CD14-positive monocyte (primary cell): ENCODE results near the gene HOXC11. TPM values are rescaled to one million over a fixed set of nuclear protein-coding genes. Genes with fewer than 3 reads are reported as not detected.

Experiments used
- DNase-seq, 3 donors: peaks; one replicate each; pipeline ENCODE4 v3.0.0-alpha.2; 2011 to 2022
- H2AFZ ChIP-seq: 2 replicates; pipeline ENCODE4 v1.6.0; 2012; ENCODE audit warnings: mild to moderate bottlenecking, low read depth, low read length, inconsistent platforms; ENCODE audit not compliant: insufficient read depth, poor library complexity, severe bottlenecking
- H3K27ac ChIP-seq, 2 donors: 1 replicate in 1 of 2; 2 replicates in 1 of 2; pipeline ENCODE4 v1.5.1; 2012 to 2013; ENCODE audit warnings: low read length in 2 of 2, control low read depth in 1 of 2, inconsistent platforms in 1 of 2, low read depth in 1 of 2, mild to moderate bottlenecking in 1 of 2
- H3K27me3 ChIP-seq, 2 donors: one replicate each; pipeline versions ENCODE4 v1.6.0 to v1.6.1; 2011 to 2013; ENCODE audit warnings: low read length in 2 of 2; ENCODE audit not compliant: control insufficient read depth in 2 of 2, insufficient read depth in 2 of 2
- H3K36me3 ChIP-seq, 2 donors: replicated peaks in 1 of 2; 1 replicate in 1 of 2; 2 replicates in 1 of 2; pipeline versions ENCODE4 v1.5.1 to v1.6.1; 2012 to 2013; ENCODE audit warnings: low read length in 2 of 2, control low read depth in 1 of 2, inconsistent platforms in 1 of 2, mild to moderate bottlenecking in 1 of 2; ENCODE audit not compliant: insufficient read depth in 2 of 2, control insufficient read depth in 1 of 2
- H3K4me1 ChIP-seq, 2 donors: 1 replicate in 1 of 2; 2 replicates in 1 of 2; pipeline versions ENCODE4 v1.5.1 to v1.6.1; 2012 to 2013; ENCODE audit warnings: low read length in 2 of 2, control low read depth in 1 of 2, inconsistent platforms in 1 of 2, mild to moderate bottlenecking in 1 of 2, moderate library complexity in 1 of 2; ENCODE audit not compliant: insufficient read depth in 2 of 2, control insufficient read depth in 1 of 2
- H3K4me2 ChIP-seq: replicated peaks from 2 replicates; pipeline ENCODE3; 2012; ENCODE audit warnings: low read length, moderate library complexity, mild to moderate bottlenecking; ENCODE audit not compliant: poor library complexity, severe bottlenecking; ENCODE audit errors: extremely low read depth
- H3K4me3 ChIP-seq, 3 experiments: fragments of 200-600 bp in 1 of 3; sonication (generic) in 1 of 3; replicated peaks in 1 of 3; 1 replicate in 2 of 3; 2 replicates in 1 of 3; pipeline ENCODE4 v1.5.1; 2011 to 2013; ENCODE audit warnings: low read length in 3 of 3, mild to moderate bottlenecking in 3 of 3, control low read depth in 2 of 3, low read depth in 2 of 3, inconsistent platforms in 1 of 3, moderate library complexity in 1 of 3
- H3K79me2 ChIP-seq: 2 replicates; pipeline ENCODE4 v1.6.0; 2012; ENCODE audit warnings: mild to moderate bottlenecking, control low read depth, inconsistent platforms, low read length, moderate library complexity; ENCODE audit not compliant: insufficient read depth
- H3K9ac ChIP-seq: 2 replicates; pipeline ENCODE4 v1.6.0; 2017; ENCODE audit warnings: low read length, mild to moderate bottlenecking; ENCODE audit not compliant: insufficient read depth, poor library complexity, severe bottlenecking
- H3K9me3 ChIP-seq, 2 donors: replicated peaks in 1 of 2; 1 replicate in 1 of 2; 2 replicates in 1 of 2; pipeline versions ENCODE4 v1.5.1 to v1.6.1; 2012 to 2013; ENCODE audit warnings: low read length in 2 of 2, control low read depth in 1 of 2; ENCODE audit not compliant: control insufficient read depth in 1 of 2, insufficient read depth in 1 of 2
- H4K20me1 ChIP-seq: 2 replicates; pipeline ENCODE4 v1.6.0; 2012; ENCODE audit warnings: mild to moderate bottlenecking, low read length, control low read depth, moderate library complexity; ENCODE audit not compliant: insufficient read depth
- H3K27ac Mint-ChIP-seq, 7 donors: one replicate each; pipeline ENCODE4 v1.8.0; 2020; ENCODE audit warnings: mild to moderate bottlenecking in 7 of 7, mixed read lengths in 7 of 7, moderate library complexity in 6 of 7, inconsistent platforms in 2 of 7
- H3K27me3 Mint-ChIP-seq, 3 donors: one replicate each; pipeline ENCODE4 v1.8.0; 2021 to 2022; ENCODE audit warnings: low read depth in 3 of 3, mild to moderate bottlenecking in 3 of 3, mixed read lengths in 3 of 3, moderate library complexity in 3 of 3, inconsistent platforms in 1 of 3
- H3K36me3 Mint-ChIP-seq, 2 donors: one replicate each; pipeline ENCODE4 v1.8.0; 2020; ENCODE audit warnings: mixed read lengths in 2 of 2, inconsistent platforms in 1 of 2, mild to moderate bottlenecking in 1 of 2
- H3K4me1 Mint-ChIP-seq: one replicate; pipeline ENCODE4 v1.8.0; 2020; ENCODE audit warnings: mild to moderate bottlenecking, mixed read lengths
- H3K4me3 Mint-ChIP-seq, 2 donors: one replicate each; pipeline ENCODE4 v1.8.0; 2020; ENCODE audit warnings: mild to moderate bottlenecking in 2 of 2, mixed read lengths in 2 of 2, moderate library complexity in 1 of 2
- H3K9me3 Mint-ChIP-seq, 7 donors: one replicate each; pipeline ENCODE4 v1.8.0; 2020 to 2022; ENCODE audit warnings: mixed read lengths in 7 of 7, mild to moderate bottlenecking in 6 of 7, moderate library complexity in 6 of 7, inconsistent platforms in 2 of 7
- WGBS: methylation state at CpG from one replicate; pipeline ENCODE4 v1.1.5; 2013; ENCODE audit warnings: missing lambda C conversion rate; ENCODE audit not compliant: insufficient coverage; 5-methylcytosine and 5-hydroxymethylcytosine counted together
- intact Hi-C, 2 donors: fragments of 100-400 bp; cut with micrococcal nuclease; formaldehyde crosslinking; loops; one replicate each; pipeline versions ENCODE4 v1.15.0 to v1.15.1; 2023
- polyA plus RNA-seq, 3 donors: library from polyadenylated mRNA; depleted of rRNA in 1 of 3; unstranded in 2 of 3; stranded (reverse) in 1 of 3; fragments of 300-500 nt in 2 of 3; fragments of >200 nt in 1 of 3; fragmentation: Illumina TruSeq in 2 of 3; gene quantifications; 1 replicate in 2 of 3; 2 replicates in 1 of 3; pipeline ENCODE4 v1.2.3, GENCODE V29; 2012 to 2021
- TF ChIP-seq, protein P1 (sequence below): fragments of 200-600 bp; IDR thresholded peaks from one replicate; pipeline ENCODE4 v1.8.0; 2022; ENCODE audit warnings: antibody characterized with exemption, mild to moderate bottlenecking

Gene HOXC11
- polyA plus RNA-seq, 3 donors: not detected

DNA sequence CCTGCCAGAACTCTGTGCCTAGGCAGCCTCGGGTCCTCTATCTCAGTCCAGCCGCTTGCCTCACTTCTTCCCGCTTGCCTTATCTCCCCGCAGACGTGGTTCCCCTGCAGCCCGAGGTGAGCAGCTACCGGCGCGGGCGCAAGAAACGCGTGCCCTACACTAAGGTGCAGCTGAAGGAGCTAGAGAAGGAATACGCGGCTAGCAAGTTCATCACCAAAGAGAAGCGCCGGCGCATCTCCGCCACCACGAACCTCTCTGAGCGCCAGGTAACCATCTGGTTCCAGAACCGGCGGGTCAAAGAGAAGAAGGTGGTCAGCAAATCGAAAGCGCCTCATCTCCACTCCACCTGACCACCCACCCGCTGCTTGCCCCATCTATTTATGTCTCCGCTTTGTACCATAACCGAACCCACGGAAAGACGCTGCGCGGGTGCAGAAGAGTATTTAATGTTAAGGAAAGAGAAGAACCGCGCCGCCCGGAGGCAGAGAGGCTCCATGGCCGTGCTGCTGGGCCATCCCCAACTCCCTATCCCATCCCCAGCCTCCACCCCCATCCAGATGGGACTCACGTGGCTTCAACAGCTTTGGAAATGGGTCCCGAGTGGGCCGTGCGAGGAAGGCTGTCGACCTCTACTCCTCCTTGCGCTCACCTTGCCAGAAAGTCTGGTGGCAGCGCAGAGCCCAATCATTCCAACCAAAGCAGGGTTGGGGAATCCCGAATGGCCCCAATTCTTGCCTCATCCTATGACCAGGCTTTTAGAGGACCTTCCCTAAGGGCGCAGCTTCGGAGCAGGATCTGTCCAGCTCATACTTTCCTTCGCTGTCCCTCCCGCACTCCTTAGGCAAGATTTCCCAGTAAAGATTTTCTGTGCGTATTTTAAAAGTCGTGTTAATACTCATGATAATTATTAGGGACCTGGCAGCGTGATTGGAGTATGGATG is 27.7 kb upstream of the HOXC11 start:
- TF ChIP-seq, protein P1, sequence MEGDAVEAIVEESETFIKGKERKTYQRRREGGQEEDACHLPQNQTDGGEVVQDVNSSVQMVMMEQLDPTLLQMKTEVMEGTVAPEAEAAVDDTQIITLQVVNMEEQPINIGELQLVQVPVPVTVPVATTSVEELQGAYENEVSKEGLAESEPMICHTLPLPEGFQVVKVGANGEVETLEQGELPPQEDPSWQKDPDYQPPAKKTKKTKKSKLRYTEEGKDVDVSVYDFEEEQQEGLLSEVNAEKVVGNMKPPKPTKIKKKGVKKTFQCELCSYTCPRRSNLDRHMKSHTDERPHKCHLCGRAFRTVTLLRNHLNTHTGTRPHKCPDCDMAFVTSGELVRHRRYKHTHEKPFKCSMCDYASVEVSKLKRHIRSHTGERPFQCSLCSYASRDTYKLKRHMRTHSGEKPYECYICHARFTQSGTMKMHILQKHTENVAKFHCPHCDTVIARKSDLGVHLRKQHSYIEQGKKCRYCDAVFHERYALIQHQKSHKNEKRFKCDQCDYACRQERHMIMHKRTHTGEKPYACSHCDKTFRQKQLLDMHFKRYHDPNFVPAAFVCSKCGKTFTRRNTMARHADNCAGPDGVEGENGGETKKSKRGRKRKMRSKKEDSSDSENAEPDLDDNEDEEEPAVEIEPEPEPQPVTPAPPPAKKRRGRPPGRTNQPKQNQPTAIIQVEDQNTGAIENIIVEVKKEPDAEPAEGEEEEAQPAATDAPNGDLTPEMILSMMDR: no peak
- peaks cover 96 to 97% (median 96%) of the 10 kb centered on the region in 3 donors for H3K27me3 Mint-ChIP-seq
- Histone ChIP-seq H3K9me3 (peaks cover 0 to 77% of the 10 kb centered on the region in 2 donors), H3K9ac (no peak overlapping the region), H3K36me3 (no peaks in the 10 kb centered on the region), H4K20me1 (no peaks in the 10 kb centered on the region), H3K4me1 (no peaks in the 10 kb centered on the region), H3K27ac (no peak overlapping the region), H3K27me3 (peaks cover 91 to 99% of the 10 kb centered on the region in 2 donors), H2AFZ (no peak overlapping the region), H3K79me2 (no peaks in the 10 kb centered on the region), H3K4me2 (no peak overlapping the region), H3K4me3 (no peak overlapping the region)
- intact Hi-C loops: no loop called here
- peaks cover 2 to 4% of the 10 kb centered on the region in 2 donors for H3K36me3 Mint-ChIP-seq
- no peak overlapping the region for H3K27ac Mint-ChIP-seq
- peak overlapping the region in 1 of 2 donors; percentile 82 for H3K4me3 Mint-ChIP-seq
- no peak for DNase-seq
- H3K4me1 Mint-ChIP-seq: peaks cover 1% of the 10 kb centered on the region
- WGBS: 5% methylated on average over 28 of the region's 51 CpGs
- peaks cover 0 to 29% (median 14%) of the 10 kb centered on the region in 7 donors for H3K9me3 Mint-ChIP-seq

DNA sequence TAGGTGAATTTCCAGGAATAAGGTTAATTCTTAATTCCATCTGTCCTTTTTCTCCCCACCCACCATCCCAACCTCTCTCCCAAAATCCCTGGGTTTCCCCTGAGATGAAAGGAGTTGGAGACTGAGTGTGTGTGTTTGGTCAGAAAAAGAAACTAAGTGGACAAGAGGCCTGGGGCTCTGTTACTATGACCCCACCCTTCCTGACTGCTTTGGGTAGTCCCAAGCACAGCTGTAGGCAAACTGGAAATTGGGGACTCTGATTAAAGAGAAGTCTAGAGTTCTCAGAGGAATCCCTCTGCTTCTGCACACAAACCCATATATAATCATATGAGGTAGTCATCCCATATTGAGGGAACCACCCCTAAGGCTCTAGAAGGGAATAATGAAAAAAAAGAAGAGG is 25.2 kb upstream of the HOXC11 start:
- peaks cover 97 to 99% (median 98%) of the 10 kb centered on the region in 3 donors for H3K27me3 Mint-ChIP-seq
- Histone ChIP-seq H3K9ac (no peak overlapping the region), H3K4me3 (no peak overlapping the region), H3K79me2 (no peaks in the 10 kb centered on the region), H4K20me1 (no peaks in the 10 kb centered on the region), H3K27me3 (peaks cover 91 to 100% of the 10 kb centered on the region in 2 donors), H3K9me3 (peaks cover 0 to 85% of the 10 kb centered on the region in 2 donors), H3K4me1 (no peaks in the 10 kb centered on the region), H3K4me2 (no peak overlapping the region), H2AFZ (no peak overlapping the region), H3K36me3 (no peaks in the 10 kb centered on the region), H3K27ac (no peak overlapping the region)
- TF ChIP-seq, protein P1: no peak
- H3K36me3 Mint-ChIP-seq: peaks cover 4 to 5% of the 10 kb centered on the region in 2 donors
- intact Hi-C loops: no loop called here
- H3K4me1 Mint-ChIP-seq: peaks cover 3% of the 10 kb centered on the region
- H3K4me3 Mint-ChIP-seq: peak overlapping the region in 1 of 2 donors; percentile 75
- H3K27ac Mint-ChIP-seq: no peak overlapping the region
- peaks cover 0 to 29% (median 15%) of the 10 kb centered on the region in 7 donors for H3K9me3 Mint-ChIP-seq
- no peak for DNase-seq
